ENCODE data around the gene GPX2. TPM values are rescaled to one million over a fixed set of nuclear protein-coding genes. Genes with fewer than 3 reads are reported as not detected.

GPX2 gene
- total and polyA plus RNA-seq, 2 donors (not counting 3 experiments of a cell fraction or from before 2014, with no cell fraction given), result not detected

GRCh38 chr14:64944861-64945260 lies 2.3 kb upstream of the GPX2 start:
- POLR2A ChIA-PET, result no interaction called here
- FAIRE-seq, result no peak
- BruUV-seq (replicated peaks), result no TSS peak

GRCh38 chr14:64944041-64944440 lies 1.5 kb upstream of the GPX2 start:
- intact Hi-C loops (cut with micrococcal nuclease), result no loop called here
- CTCF ChIA-PET, result interaction anchor here (1.2 to 1.4 kb wide), 2 partner anchors 8 to 76 kb away, joined by 4 read pairs; no protein-coding TSS in a partner anchor
- Histone ChIP-seq H4K20me1 (replicated peaks; ENCODE audit: control insufficient read depth, extremely low read depth, insufficient read depth, low read length) (no peaks in the 10 kb centered on the region), H3K79me2 (ENCODE audit: control insufficient read depth, insufficient read depth, low read length) (no peaks in the 10 kb centered on the region), H3K36me3 (ENCODE audit: control insufficient read depth in 2 of 2, extremely low read depth in 1 of 2, insufficient read depth in 2 of 2, low read length in 2 of 2) (peaks cover 0 to 11% of the 10 kb centered on the region in 2 experiments), H3K9ac (replicated peaks; ENCODE audit: extremely low read depth, insufficient read depth, low read length) (no peak overlapping the region), H3K9me1 (replicated peaks; ENCODE audit: control insufficient read depth, extremely low read depth, insufficient read depth, low read length) (no peaks in the 10 kb centered on the region), H3K4me3 (replicated peaks in 1 of 3; ENCODE audit: insufficient read depth in 1 of 3, low read depth in 1 of 3, low read length in 3 of 3) (no peak overlapping the region), H3K4me2 (ENCODE audit: insufficient read depth, low read length) (no peak overlapping the region), H3K27ac (ENCODE audit: insufficient read depth, low read depth, low read length) (no peak overlapping the region), H3K27me3 (ENCODE audit: control insufficient read depth in 2 of 2, insufficient read depth in 2 of 2, low read length in 2 of 2) (no peaks in the 10 kb centered on the region), H2AFZ (ENCODE audit: low read depth, low read length) (no peak overlapping the region), H3K4me1 (ENCODE audit: control insufficient read depth, extremely low read depth, insufficient read depth, low read length) (no peaks in the 10 kb centered on the region), H3K9me3 (replicated peaks; ENCODE audit: control insufficient read depth, insufficient read depth, low read length) (no peaks in the 10 kb centered on the region)
- dilution Hi-C loops (cut with MboI; ENCODE audit: extremely low pct_ligation_motif_present, low sequenced_read_pairs), result no loop called here
- POLR2A ChIA-PET, result no interaction called here
- BruUV-seq (replicated peaks), result no TSS peak
- TF ChIP-seq POLR2A (IDR thresholded peaks at IDR 0.05; ENCODE audit: low read depth, low read length) (no peak), CTCF (IDR thresholded peaks at IDR 0.05; ENCODE audit: extremely low read depth in 1 of 2, insufficient read depth in 1 of 2, low read depth in 1 of 2, low read length in 2 of 2) (no peak), FOS (IDR thresholded peaks at IDR 0.05; ENCODE audit: borderline replicate concordance, insufficient read depth, low read length) (no peak), EZH2 (IDR thresholded peaks at IDR 0.05; ENCODE audit: borderline replicate concordance, low read depth, low read length, severe bottlenecking) (no peak), JUN (IDR thresholded peaks at IDR 0.05; ENCODE audit: borderline replicate concordance, insufficient read depth, insufficient read length, low read depth) (no peak), GATA2 (IDR thresholded peaks at IDR 0.05; ENCODE audit: insufficient read depth, insufficient read length, low read depth, low read length) (no peak), MYC (IDR thresholded peaks at IDR 0.05; ENCODE audit: low read depth, low read length) (no peak), MAX (IDR thresholded peaks at IDR 0.05; ENCODE audit: insufficient read depth, insufficient read length) (no peak), POLR2AphosphoS5 (IDR thresholded peaks at IDR 0.05; ENCODE audit: insufficient read depth, low read depth, low read length) (no peak)
- FAIRE-seq (no peak), DNase-seq (ENCODE audit: low read depth, low spot score) (no peak)

More at GRCh38 chr14:64944861-64945260, 2.3 kb upstream of the GPX2 start:
- no peaks in the 10 kb centered on the region for H3K79me2 ChIP-seq (ENCODE audit: control insufficient read depth, insufficient read depth, low read length)
- H3K4me3 ChIP-seq (replicated peaks in 1 of 3; ENCODE audit: insufficient read depth in 1 of 3, low read depth in 1 of 3, low read length in 3 of 3), result no peak overlapping the region
- H3K27me3 ChIP-seq (ENCODE audit: control insufficient read depth in 2 of 2, insufficient read depth in 2 of 2, low read length in 2 of 2), result no peaks in the 10 kb centered on the region
- dilution Hi-C loops (cut with MboI; ENCODE audit: extremely low pct_ligation_motif_present, low sequenced_read_pairs), result no loop called here
- H3K9me1 ChIP-seq (replicated peaks; ENCODE audit: control insufficient read depth, extremely low read depth, insufficient read depth, low read length), result no peaks in the 10 kb centered on the region
- no peak for DNase-seq (ENCODE audit: low read depth, low spot score)
- intact Hi-C loops (cut with micrococcal nuclease), result no loop called here
- no peaks in the 10 kb centered on the region for H3K9me3 ChIP-seq (replicated peaks; ENCODE audit: control insufficient read depth, insufficient read depth, low read length)
- no peak for TF ChIP-seq FOS (IDR thresholded peaks at IDR 0.05; ENCODE audit: borderline replicate concordance, insufficient read depth, low read length)
- no peak overlapping the region for H3K9ac ChIP-seq (replicated peaks; ENCODE audit: extremely low read depth, insufficient read depth, low read length)
- no peaks in the 10 kb centered on the region for H4K20me1 ChIP-seq (replicated peaks; ENCODE audit: control insufficient read depth, extremely low read depth, insufficient read depth, low read length)
- CTCF ChIA-PET, result interaction anchor here (1.2 to 1.4 kb wide), 2 partner anchors 9 to 75 kb away, joined by 4 read pairs; no protein-coding TSS in a partner anchor
- no peak overlapping the region for H2AFZ ChIP-seq (ENCODE audit: low read depth, low read length)
- no peak overlapping the region for H3K4me2 ChIP-seq (ENCODE audit: insufficient read depth, low read length)
- H3K36me3 ChIP-seq (ENCODE audit: control insufficient read depth in 2 of 2, extremely low read depth in 1 of 2, insufficient read depth in 2 of 2, low read length in 2 of 2), result peaks cover 0 to 11% of the 10 kb centered on the region in 2 experiments
- no peaks in the 10 kb centered on the region for H3K4me1 ChIP-seq (ENCODE audit: control insufficient read depth, extremely low read depth, insufficient read depth, low read length)
- no peak overlapping the region for H3K27ac ChIP-seq (ENCODE audit: insufficient read depth, low read depth, low read length)
